Activated naive CD4-positive, alpha-beta T cell treated with anti-CD3 and anti-CD28 coated beads for 36 hours (primary cell): ENCODE measurements around the gene LRRC61. TPM values are rescaled to one million over a fixed set of nuclear protein-coding genes. Genes with fewer than 3 reads are reported as not detected.
A peak's percentile ranks its signal among the peaks of the same experiment; 100 is the strongest.
"Not testable (repeated sequence)": the region's sequence is repeated elsewhere in the genome, so short reads cannot be mapped to it uniquely, and the experiment has no call there.

Experiments used
- CTCF ChIA-PET: fragments of 350-600 bp; sonication (Branson Sonifier 250); formaldehyde crosslinking; loops from one replicate; lab custom pipeline; 2021; ENCODE audit warnings: antibody characterized with exemption; lab: Charles Lee
- DNase-seq: peaks from one replicate; pipeline ENCODE4 v3.0.0-alpha.2; 2020
- H3K27ac Mint-ChIP-seq: one replicate; pipeline ENCODE4 v1.8.0; 2021; ENCODE audit warnings: mild to moderate bottlenecking, mixed read lengths
- H3K27me3 Mint-ChIP-seq: one replicate; pipeline ENCODE4 v1.8.0; 2021; ENCODE audit warnings: low read depth, mixed read lengths
- H3K36me3 Mint-ChIP-seq: one replicate; pipeline ENCODE4 v1.8.0; 2021; ENCODE audit warnings: low read depth, mixed read lengths
- H3K4me1 Mint-ChIP-seq: one replicate; pipeline ENCODE4 v1.8.0; 2021; ENCODE audit warnings: low read depth, mixed read lengths
- H3K4me3 Mint-ChIP-seq: one replicate; pipeline ENCODE4 v1.8.0; 2021; ENCODE audit warnings: mild to moderate bottlenecking, moderate library complexity, mixed read lengths
- H3K9me3 Mint-ChIP-seq: one replicate; pipeline ENCODE4 v1.8.0; 2021; ENCODE audit warnings: mixed read lengths
- intact Hi-C: fragments of 100-400 bp; cut with micrococcal nuclease; formaldehyde crosslinking; loops from one replicate; pipeline ENCODE4 v1.15.1; 2023
- total RNA-seq, 2 experiments: library from RNA; stranded (reverse); gene quantifications; one replicate each; pipeline ENCODE4 v1.2.3, GENCODE V29; 2021

Gene LRRC61, protein sequence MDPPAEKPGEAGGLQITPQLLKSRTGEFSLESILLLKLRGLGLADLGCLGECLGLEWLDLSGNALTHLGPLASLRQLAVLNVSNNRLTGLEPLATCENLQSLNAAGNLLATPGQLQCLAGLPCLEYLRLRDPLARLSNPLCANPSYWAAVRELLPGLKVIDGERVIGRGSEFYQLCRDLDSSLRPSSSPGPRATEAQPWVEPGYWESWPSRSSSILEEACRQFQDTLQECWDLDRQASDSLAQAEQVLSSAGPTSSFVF
- total RNA-seq = 10 to 100 TPM; 10.3 to 13.3 TPM

DNA sequence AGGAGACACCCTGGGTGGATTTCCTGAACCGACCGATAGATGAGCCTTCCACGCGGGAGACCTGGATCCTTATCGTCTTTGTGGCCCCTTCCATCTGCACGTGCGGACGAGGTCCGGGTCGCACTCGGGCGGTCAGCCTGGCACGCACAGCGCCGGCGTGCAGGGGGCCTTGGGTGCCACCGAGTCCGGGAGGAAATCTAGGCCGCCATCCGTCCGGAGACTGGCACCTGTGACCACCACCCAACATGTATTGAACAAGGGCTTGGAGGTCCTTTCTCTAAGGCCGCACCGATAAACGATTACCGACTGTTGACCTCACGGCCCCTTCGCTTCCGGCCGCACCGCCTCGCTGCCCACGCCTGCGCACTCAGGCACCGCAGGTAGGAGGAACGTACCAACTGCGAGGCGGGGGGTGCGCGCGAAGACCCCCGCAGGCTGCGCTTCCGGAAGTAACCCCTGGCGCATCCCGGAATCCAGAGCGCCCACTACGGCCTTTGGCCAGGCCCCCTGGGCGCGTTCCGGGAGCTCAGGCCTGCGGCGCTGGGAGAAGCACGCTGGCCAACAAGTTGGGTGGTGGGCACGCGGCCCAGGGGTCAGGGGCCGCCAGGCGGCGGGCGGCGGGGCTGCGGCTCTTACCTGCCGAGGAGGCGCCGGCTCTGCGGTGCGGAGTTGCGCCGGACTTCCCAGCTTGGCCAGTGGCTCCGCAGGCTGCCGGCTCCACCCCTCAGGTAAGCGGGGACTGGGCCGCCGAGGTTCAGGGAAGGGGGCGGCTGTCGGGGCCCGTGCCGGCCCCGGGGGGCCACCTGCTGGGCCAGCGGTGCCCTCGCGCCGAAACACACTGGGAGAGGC is at the start of gene LRRC61, which contains the start of gene ACTR3C:
TSS of gene LRRC61 (plus strand) at position 523 of the 849 bp plus-strand sequence. CDS start 13,507 bp downstream, outside the sequence.
TSS of gene ACTR3C (minus strand) at position 713 of the 849 bp plus-strand sequence. CDS start 28,249 bp downstream, outside the sequence.
- Mint-ChIP-seq H3K27me3 (no peaks in the 10 kb centered on the region), H3K9me3 (no peaks in the 10 kb centered on the region), H3K36me3 (peaks cover 36% of the 10 kb centered on the region), H3K4me3 (peak within 1 kb of the TSS; percentile 95), H3K27ac (peak within 1 kb of the TSS; percentile 99), H3K4me1 (peaks cover 46% of the 10 kb centered on the region)
- DNase-seq = peak; percentile 71
- intact Hi-C loops = loop anchor here (1.0 to 5.0 kb wide), 7 partner anchors 34 to 759 kb away; partner anchors contain the start of genes FASTK and TMUB1
- CTCF ChIA-PET = interaction anchor here (1.1 kb wide), 1 partner anchor 47 kb away, joined by 3 read pairs; no protein-coding TSS in a partner anchor

DNA sequence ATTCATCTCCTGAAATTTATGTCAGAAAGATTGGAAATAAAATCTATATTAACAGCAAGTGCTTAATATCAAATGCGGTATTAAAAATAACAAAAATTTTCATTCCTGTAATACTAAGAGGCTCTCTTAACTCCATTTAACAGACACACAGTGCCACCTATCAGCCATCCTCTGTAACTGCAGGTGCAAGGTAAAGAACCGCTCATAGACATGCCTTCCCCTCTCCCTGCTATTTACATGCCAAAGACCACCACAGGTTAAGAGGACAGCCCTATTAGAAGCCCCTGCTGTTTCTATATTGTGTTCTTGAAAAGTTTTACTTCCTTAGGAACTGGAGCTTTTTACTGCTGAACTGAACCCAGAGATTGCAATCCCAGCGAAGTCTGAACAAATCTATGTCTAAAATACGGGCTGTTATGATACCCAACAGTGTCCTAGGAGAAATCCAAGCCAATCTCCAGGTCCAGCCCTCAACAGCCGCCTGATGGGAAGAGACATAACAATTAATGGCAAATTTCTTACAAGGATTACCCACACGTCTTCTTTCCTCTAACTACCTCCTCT is 46.9 kb upstream of the LRRC61 start:
- DNase-seq = peak; percentile 41
- H3K27ac Mint-ChIP-seq, H3K36me3 Mint-ChIP-seq, H3K4me3 Mint-ChIP-seq, H3K9me3 Mint-ChIP-seq, H3K4me1 Mint-ChIP-seq, H3K27me3 Mint-ChIP-seq, CTCF ChIA-PET: not testable (repeated sequence)
- intact Hi-C loops = loop anchor here (2.0 to 10.0 kb wide), 3 partner anchors 221 to 469 kb away; no protein-coding TSS in a partner anchor

DNA sequence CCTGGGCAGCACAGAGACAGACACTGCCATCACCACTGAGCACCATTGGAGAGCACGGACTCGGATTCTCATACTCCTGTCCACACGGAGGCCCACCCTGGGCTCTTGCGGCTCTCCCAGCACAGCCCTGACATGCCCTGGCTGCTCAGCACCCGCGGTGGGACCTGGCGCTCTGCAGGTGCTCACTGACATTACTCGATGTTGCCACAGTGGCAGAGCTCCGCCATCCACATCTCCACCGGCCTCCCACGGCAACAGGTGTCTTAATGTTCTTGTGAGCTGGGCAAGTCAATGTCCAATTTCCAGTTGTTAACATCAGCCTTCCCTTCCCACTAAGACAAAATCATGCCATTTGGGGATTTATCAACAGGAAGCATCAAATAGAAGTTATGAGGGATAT is 44.8 kb upstream of the LRRC61 start:
- DNase-seq = not testable (repeated sequence)

DNA sequence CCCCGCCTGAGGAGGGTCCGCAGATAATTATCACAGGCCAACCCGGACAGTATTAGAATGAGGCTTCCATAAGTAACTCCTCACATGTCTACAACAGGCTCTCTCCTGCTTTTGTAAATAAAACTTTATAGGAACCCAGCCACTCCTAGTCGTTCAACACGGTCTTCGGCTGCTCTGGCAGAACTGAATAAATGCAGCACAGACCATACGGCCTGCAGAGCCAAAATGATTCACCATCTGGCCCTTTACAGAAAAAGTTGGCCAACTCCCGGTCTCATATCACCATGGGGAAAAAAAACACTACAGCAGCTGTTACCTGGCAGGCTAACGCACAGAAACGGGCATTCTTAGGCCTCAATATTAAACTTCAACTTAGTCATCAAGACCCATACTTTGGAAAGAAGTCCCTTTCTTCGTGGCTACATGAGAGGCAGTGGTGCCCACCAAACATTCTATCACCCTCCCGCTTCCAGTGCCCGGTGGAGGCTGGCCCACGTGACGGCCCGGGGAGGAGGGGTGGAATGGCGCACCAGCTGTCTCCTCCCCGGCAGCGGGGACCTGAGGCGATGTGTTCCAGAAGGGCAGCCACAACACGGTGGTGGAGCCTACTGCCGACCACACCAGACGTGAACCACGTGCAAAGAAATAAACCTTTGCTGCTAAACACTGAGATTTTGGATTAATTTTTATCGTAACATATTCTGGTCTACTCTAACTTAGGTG is 41.3 kb upstream of the LRRC61 start:
- H3K27ac Mint-ChIP-seq, H3K36me3 Mint-ChIP-seq, H3K4me3 Mint-ChIP-seq, H3K27me3 Mint-ChIP-seq, CTCF ChIA-PET, H3K9me3 Mint-ChIP-seq, DNase-seq, H3K4me1 Mint-ChIP-seq, intact Hi-C loops: not testable (repeated sequence)

More for the DNA sequence above, 44.8 kb upstream of the LRRC61 start:
- H3K4me3 Mint-ChIP-seq, CTCF ChIA-PET, H3K4me1 Mint-ChIP-seq, H3K36me3 Mint-ChIP-seq, H3K27me3 Mint-ChIP-seq, H3K27ac Mint-ChIP-seq, H3K9me3 Mint-ChIP-seq: not testable (repeated sequence)
- intact Hi-C loops = loop anchor here (10.0 kb wide), 1 partner anchor 224 kb away; no protein-coding TSS in a partner anchor

DNA sequence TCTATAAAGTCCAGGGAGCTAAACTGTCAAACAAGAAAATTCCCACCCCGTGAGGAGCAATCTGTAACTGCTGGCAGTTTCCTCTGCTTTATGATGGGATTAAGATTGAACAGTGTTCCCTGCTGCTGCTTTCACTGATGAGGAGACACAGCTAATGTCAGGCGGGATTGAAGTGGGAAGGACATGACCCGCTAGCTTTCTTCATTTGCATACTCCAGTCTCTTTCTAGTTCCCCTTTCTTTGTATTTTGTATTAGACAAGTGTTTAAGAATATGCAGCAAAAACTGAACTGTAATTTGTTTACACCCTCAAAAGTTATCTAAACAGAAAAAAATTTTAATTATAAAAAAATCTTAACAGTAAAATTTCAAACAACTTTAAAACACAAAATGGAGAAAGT is 40.0 kb upstream of the LRRC61 start:
- H3K4me1 Mint-ChIP-seq, H3K27ac Mint-ChIP-seq, DNase-seq, CTCF ChIA-PET, H3K36me3 Mint-ChIP-seq, H3K4me3 Mint-ChIP-seq, intact Hi-C loops, H3K9me3 Mint-ChIP-seq, H3K27me3 Mint-ChIP-seq: not testable (repeated sequence)

DNA sequence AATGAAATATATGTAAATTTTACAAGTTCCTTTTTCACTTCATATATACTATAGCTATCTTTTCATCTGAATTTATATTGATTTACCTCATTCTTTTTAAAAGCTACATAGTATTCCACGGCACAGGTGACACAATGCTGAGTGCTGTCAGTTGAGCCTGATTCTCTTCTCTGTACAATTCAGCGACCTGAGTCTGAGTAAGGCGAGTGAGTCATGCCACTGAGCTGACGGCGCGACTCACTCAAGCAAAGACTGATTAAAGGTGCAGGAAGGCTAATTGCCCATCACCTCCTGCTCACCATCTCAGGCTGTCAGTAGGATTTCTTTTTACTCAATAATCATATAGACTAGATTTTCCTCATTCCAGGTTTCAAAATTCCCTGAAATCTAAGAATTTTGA is 39.5 kb upstream of the LRRC61 start:
- DNase-seq = peak; percentile 7
- H3K4me3 Mint-ChIP-seq, H3K27me3 Mint-ChIP-seq, H3K27ac Mint-ChIP-seq, H3K4me1 Mint-ChIP-seq, intact Hi-C loops, H3K9me3 Mint-ChIP-seq, CTCF ChIA-PET, H3K36me3 Mint-ChIP-seq: not testable (repeated sequence)

DNA sequence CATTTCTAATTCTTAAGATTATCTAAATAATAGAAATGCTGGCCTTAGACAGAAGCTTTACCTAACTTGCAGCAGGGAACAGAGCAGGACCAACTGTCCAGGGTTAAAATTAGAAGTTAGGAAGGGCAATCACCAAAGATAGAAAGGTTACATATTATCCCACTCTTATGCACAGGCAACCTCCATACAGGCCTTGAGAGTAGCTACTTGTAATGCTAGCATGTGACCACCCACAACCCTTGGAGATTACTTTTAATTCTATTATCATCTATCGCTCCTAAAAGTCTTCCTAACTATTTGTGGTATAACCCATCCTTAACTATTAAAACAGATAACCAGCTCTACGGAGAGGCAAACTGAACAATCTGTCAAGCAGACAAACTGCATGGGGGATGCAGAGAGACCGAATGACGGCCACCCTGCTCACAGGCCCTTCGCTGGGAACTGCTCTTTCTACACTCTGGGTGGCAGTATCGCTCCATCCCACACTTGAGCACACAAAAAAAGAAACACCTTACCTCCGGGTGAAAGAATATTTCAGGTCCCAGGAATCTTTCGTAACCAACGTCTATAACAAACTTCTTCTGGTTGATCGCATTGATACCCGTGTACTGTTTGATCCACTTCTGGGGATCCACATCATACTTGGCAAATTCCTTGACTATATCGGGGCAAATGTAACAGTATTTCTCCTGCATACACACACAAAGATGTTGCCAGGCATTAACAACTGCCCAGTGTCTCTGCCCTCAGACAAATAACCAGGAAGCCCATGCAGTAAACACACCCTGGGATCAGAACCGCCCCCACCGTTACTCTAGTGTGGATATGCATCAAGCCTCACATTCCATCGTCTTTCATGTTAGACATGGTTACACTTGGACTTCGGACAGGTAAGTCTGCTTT is 37.1 kb upstream of the LRRC61 start:
- not testable (repeated sequence) for H3K27me3 Mint-ChIP-seq, H3K9me3 Mint-ChIP-seq, H3K36me3 Mint-ChIP-seq, H3K4me3 Mint-ChIP-seq, H3K4me1 Mint-ChIP-seq, H3K27ac Mint-ChIP-seq
- peak; percentile 48 for DNase-seq
- CTCF ChIA-PET = interaction anchor here (1.3 kb wide), 1 partner anchor 72 kb away, joined by 3 read pairs; no protein-coding TSS in a partner anchor
- intact Hi-C loops = loop anchor here (1.0 to 2.0 kb wide), 4 partner anchors 37 to 471 kb away; partner anchors contain the start of genes ACTR3C and LRRC61

DNA sequence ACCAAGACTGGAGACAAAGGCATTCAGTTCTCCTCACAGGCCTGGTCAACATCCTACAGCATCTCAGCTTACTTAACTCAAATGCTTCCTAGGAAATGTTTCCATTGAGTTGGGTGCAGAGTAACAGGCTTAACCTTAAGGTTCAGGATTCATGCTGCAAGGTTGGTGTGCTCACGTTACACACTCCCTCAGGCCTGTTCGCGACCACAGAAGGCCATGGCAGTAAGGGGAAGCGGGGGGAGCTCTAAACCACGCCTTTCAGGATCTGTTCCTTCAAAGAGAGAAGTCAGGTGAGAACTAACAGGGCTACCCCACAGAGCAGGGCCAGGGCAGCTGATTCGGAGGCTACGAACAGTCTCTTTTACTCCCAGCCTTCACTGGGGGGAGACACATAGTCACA is 35.3 kb upstream of the LRRC61 start:
- intact Hi-C loops = loop anchor here (2.0 kb wide), 3 partner anchors 35 to 469 kb away; partner anchors contain the start of genes ACTR3C and LRRC61
- H3K4me1 Mint-ChIP-seq, H3K27me3 Mint-ChIP-seq, CTCF ChIA-PET, DNase-seq, H3K4me3 Mint-ChIP-seq, H3K36me3 Mint-ChIP-seq, H3K27ac Mint-ChIP-seq, H3K9me3 Mint-ChIP-seq: not testable (repeated sequence)

DNA sequence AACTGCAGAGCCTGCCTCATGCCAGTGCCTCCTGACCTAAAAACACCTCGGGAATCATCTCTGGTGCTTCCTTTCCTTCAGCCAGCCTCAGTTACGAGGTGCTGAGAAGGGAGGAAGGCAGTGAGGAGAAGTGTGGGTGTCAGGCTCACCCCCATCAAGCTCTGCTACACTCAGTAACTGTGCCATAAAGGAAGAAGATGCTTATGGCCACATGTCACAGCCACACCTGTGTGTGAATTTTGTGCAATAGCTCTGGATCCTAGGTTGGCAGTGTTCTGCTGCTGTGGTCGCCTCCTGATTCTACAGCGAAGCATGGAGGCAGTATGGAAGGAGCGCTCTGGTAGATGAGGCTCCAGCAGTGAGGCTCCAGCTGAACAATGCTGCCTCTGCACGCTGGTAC is 34.3 kb upstream of the LRRC61 start:
- H3K4me1 Mint-ChIP-seq, H3K27me3 Mint-ChIP-seq, DNase-seq, intact Hi-C loops, H3K36me3 Mint-ChIP-seq, H3K27ac Mint-ChIP-seq, H3K4me3 Mint-ChIP-seq, CTCF ChIA-PET, H3K9me3 Mint-ChIP-seq: not testable (repeated sequence)

DNA sequence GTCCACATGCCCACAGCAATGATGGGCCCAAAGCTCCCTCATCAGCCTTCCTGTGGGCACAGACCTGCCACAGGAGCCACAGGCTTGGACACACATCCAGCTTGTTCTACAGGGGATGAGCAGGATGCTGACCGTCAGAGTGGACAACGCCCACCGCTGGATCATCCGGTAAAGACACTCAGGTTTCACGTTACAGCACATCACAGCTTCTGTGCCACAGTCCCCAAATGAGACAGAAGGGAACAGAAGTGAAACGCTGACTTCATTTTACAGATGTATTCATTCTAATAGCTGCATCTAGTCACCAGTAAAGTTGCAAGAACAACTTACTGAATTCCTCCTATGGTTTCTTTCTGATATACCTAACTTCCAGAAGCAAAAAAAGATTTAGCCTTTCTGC is 32.8 kb upstream of the LRRC61 start:
- CTCF ChIA-PET = interaction anchor here (0.5 kb wide), 1 partner anchor 303 kb away, joined by 3 read pairs; no protein-coding TSS in a partner anchor
- DNase-seq, H3K27me3 Mint-ChIP-seq, H3K9me3 Mint-ChIP-seq, H3K36me3 Mint-ChIP-seq, intact Hi-C loops, H3K27ac Mint-ChIP-seq, H3K4me3 Mint-ChIP-seq, H3K4me1 Mint-ChIP-seq: not testable (repeated sequence)

DNA sequence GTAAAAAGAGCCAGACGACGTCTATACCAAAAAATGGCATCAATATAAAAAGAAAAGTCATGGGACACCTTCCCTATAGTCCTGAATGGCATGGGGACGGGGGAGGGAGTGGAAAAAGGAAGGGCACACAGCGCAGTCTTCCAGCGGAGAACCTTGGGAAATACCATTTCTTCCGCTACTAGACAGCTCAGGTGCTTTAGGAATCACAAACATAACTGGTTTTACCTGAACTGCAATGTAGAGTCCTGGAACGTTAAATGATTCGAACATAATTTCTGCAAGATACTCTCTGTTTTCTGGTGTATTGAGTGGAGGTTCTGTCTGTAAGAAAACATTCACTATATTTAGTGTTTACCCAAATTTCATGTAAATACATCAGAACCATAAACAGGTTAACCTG is 28.1 kb upstream of the LRRC61 start:
- H3K27me3 Mint-ChIP-seq, H3K4me1 Mint-ChIP-seq, H3K9me3 Mint-ChIP-seq, H3K27ac Mint-ChIP-seq, H3K4me3 Mint-ChIP-seq, intact Hi-C loops, CTCF ChIA-PET, H3K36me3 Mint-ChIP-seq, DNase-seq: not testable (repeated sequence)
